Posterior vena cava (tissue), 2 donors: ENCODE data around the gene VWA5A. TPM values are rescaled to one million over a fixed set of nuclear protein-coding genes. Genes with fewer than 3 reads are reported as not detected.

Source experiments
- DNase-seq: peaks from one replicate; pipeline ENCODE4 v3.0.0-alpha.2; 2020; ENCODE audit warnings: low spot score
- intact Hi-C, 2 donors: fragments of 100-400 bp; cut with DNase I; formaldehyde crosslinking; loops; one replicate each; pipeline versions ENCODE4 v1.14.1 to v1.14.2; 2022 to 2023
- long read RNA-seq, 2 donors: library from polyadenylated mRNA; unstranded; transcript quantifications; one replicate each; pipeline ENCODE4 v2.0.0, GENCODE V29; 2020 to 2021
- total RNA-seq, 2 donors: library from RNA; stranded (reverse); fragmentation: NEBNext Ultra II Directional; extraction: Animal tissue kit (Norgen Biotek cat#: 25700); gene quantifications; one replicate each; pipeline ENCODE4 v1.2.1, GENCODE V29; 2021
- donor health status: DM: yes; HTN: yes; CAD: no.
- donor health status: DM: yes; HTN: yes; CAD: no.

Gene VWA5A
- 10 to 100 TPM; 15.1 to 22.0 TPM for total RNA-seq
- long read RNA-seq, donor 1, full-length matches to known transcripts: 7 of 19 reads
- long read RNA-seq, donor 1, partial matches to known transcripts: 9 of 19 reads
- long read RNA-seq, donor 1, other reads (novel, unspliced or antisense): 3 of 19 reads
- long read RNA-seq, donor 2, full-length matches to known transcripts: 16 of 40 reads
- long read RNA-seq, donor 2, partial matches to known transcripts: 20 of 40 reads
- long read RNA-seq, donor 2, other reads (novel, unspliced or antisense): 4 of 40 reads

DNA sequence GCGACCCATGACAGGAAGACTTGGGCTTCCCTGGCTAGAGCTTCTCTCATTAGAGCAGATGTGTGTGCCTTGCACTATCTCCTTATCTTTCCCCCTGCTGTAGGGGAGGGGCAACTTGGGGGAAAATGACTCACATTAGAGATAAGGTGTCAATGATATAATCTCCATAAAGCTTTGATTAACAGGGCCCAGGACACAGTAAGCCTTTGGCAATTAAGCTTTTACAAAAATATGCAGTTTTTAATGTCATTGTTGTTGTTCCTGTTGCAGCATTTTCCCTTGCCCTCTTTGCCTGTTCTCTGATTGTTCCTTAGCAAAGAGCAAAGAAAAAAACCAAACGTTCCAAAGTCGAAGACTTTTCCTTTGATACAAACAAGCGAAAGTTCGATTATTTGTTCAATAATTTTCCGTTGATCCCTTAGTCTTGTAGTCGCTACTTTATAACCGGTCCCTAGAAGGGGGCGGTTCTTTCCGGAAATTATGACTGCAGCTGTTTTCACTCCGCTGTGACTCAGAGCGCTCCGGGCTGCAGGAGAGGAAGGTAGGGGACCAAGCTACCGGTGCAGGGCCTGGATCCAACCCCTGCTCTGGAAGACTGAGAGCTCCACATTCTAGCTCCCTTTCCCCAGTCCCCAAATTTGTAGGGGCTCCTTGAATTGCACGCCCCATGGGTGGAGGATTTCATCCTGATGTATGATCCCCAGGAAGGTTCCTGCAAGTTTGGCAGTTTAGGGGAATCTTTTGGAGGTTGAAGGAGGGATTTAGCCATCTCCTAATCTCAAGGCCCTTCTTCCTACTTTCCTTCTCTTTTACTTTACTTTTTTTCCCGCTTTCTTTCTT, at the start of gene VWA5A:
Gene VWA5A, plus strand, starts transcription at position 509 of the 840 bp plus-strand sequence. CDS start 2,062 bp downstream, outside the sequence.
- intact Hi-C loops: no loop called here
- DNase-seq: peak; percentile 89

DNA sequence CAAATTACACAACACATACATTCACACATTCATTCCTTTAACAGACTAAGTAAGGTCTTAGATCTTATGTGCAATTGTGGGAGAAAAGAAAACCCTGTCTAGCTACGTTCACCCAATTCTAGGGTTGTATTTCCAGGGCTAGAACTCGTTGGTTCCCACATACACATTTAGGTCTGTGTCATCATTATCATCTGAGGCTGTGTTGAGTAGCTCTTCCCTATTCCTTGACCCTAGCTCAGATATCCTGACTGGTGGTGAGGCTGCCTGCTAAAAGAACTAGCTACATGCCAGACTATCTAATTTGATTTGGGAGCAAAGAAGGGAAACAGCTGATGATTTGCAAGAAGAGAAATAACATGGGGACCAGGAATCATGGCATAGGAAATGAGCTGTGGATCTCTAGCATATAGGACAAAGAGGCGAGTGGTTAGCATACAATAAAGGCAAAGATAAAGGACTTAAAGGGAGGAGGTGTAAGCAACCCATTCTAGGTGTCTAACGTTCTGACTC, 46.6 kb upstream of the VWA5A start:
- intact Hi-C loops: no loop called here
- DNase-seq: no peak

DNA sequence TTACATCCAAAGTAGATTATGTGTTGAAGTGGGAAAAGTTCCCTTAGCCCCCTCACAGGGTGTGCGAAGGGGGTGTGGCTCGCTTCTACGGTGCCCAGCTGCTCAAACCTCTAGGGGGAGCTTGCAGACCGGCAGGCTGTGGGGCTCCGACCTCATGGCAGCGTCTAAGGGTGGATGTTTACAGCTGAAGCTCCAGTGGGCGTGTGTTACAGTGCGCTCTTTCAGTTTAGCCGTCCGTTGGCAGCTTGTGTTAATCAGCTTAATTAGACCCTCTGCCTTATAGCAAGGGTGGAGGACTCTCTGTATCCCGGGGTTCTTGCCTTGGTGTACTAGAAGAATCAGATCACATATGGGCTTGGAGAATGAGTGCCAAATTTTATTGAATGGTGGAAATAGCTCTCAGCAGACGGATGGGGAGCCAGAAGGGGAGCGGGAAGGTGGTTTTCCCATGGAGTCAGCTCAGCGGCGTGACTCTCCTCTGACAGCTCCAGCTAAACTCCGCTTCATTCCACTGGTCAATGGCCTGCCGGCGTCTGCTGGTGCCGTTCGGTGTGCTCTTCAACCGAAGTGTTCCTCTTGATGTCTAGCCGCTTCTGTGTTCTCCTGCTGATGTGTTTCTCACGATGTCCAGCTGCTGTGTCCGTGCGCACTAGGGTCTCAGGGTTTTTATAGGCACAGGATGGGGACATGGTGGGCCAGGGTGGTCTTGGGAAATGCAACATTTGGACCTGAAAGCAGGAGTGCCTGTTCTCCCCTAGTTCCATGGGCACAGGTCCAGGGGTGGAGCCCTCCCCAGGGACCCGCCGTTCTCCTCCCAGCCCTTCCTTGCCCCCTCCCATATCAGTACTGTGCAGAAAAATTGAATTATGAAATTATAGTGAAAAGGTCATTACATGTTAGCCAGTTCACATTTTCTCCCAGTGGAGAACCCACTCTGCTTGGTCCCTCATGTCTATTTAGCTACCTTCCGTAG, 45.5 kb upstream of the VWA5A start:
- intact Hi-C loops: loop anchor here in 1 of 2 donors (10.0 kb wide), 1 partner anchor 515 kb away; no protein-coding TSS in a partner anchor
- no peak for DNase-seq

GRCh38 chr11:124070915-124071622, 44.2 kb upstream of the VWA5A start:
- peak; percentile 89 for DNase-seq
- intact Hi-C loops: loop anchor here in 1 of 2 donors (10.0 kb wide), 1 partner anchor 514 kb away; no protein-coding TSS in a partner anchor

DNA sequence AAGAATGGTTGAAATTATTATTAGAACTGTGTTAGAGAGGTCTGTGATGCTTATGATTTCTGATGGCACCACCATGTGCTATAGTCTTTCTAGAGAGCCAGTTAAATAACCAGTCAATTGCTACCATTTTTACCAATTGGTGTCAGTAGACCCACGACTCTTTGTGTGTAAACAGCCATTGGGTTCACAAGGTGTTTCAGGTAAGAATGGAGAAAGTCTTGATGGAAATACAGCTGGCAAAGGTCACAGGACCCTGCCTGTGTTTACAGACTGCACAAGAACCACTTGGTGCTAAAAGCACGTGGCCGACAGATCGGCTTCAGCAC, 43.7 kb upstream of the VWA5A start:
- intact Hi-C loops: loop anchor here in 1 of 2 donors (10.0 kb wide), 1 partner anchor 513 kb away; no protein-coding TSS in a partner anchor

GRCh38 chr11:124072147-124072546, 43.1 kb upstream of the VWA5A start:
- intact Hi-C loops: loop anchor here in 1 of 2 donors (10.0 kb wide), 1 partner anchor 513 kb away; no protein-coding TSS in a partner anchor
- no peak for DNase-seq

More for the DNA sequence above, 43.7 kb upstream of the VWA5A start:
- no peak for DNase-seq

- intact Hi-C loops: loop anchor here in 1 of 2 donors (10.0 kb wide), 1 partner anchor 510 kb away; no protein-coding TSS in a partner anchor
Observed at GRCh38 chr11:124074554-124074953, 40.7 kb upstream of the VWA5A start.

DNA sequence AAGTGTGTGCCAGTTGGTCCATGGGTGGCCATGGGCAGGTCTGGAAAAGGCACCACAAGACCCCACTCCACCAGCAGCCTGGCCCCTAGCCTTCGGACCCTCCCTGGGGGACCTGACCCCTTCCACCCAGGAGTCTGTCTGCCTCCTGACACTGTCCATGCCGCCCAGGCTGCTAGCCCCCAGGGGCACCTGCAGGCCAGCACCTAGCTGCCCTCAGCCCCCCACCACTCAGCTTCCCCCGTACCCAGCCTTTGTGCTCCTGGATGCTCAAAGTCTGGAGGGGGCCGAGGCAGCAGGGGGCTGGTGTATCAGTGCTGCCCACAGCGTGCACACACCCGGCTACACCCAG, 39.8 kb upstream of the VWA5A start:
- no peak for DNase-seq
- intact Hi-C loops: loop anchor here in 1 of 2 donors (10.0 kb wide), 1 partner anchor 509 kb away; no protein-coding TSS in a partner anchor

More at GRCh38 chr11:124074554-124074953, 40.7 kb upstream of the VWA5A start:
- no peak for DNase-seq

DNA sequence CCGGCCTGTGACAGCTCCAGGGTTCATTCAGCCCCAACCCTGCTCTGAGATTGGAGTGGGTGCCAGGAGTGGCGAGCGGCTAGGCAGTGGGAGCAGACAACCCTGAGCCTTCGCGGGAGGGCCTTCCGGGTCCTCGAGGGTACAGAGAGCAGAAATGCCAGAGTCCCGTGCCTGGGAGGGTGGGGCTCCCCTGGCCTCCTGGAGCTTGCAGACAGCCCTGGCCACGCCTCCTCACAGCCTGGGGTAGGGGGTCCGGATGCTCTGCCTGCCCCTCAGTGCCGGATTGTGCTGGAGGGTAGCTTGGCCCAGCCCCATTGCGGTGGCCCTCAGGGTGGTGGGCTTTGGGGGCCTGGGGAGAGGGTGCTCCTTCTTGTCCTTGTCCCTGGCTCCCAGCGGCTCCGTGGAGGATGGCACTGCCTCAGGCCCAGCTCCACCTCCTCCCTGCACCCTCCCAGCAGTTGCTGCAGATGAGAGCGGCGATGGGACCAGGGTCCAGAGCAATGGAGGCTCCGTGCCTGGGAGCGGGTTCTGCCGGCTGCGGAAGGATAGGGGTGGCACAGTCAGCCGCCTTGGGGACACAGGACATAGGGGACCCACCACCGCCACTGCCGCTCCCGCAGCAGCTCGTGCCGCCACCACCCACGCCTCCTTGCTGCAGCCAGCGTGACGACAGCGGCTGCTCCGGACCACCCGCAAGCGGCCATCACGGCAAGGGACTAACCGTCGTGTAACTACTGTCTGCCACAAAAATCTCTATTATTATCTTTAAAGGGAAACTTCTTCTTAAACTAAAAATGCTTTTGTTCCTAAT, 39.2 kb upstream of the VWA5A start:
- DNase-seq: peak; percentile 83
- intact Hi-C loops: loop anchor here in 1 of 2 donors (10.0 kb wide), 1 partner anchor 509 kb away; no protein-coding TSS in a partner anchor

- no peak for DNase-seq
- intact Hi-C loops: loop anchor here in 1 of 2 donors (10.0 kb wide), 1 partner anchor 508 kb away; no protein-coding TSS in a partner anchor
Observed at GRCh38 chr11:124077266-124077665, 38.0 kb upstream of the VWA5A start.

GRCh38 chr11:124078591-124078990, 36.7 kb upstream of the VWA5A start:
- DNase-seq: no peak
- intact Hi-C loops: loop anchor here in 1 of 2 donors (10.0 kb wide), 1 partner anchor 506 kb away; no protein-coding TSS in a partner anchor

- intact Hi-C loops: loop anchor here in 1 of 2 donors (10.0 kb wide), 1 partner anchor 505 kb away; no protein-coding TSS in a partner anchor
- no peak for DNase-seq
Observed at GRCh38 chr11:124079631-124080326, 35.5 kb upstream of the VWA5A start.

GRCh38 chr11:124080327-124081001, 34.8 kb upstream of the VWA5A start:
- no peak for DNase-seq
- intact Hi-C loops: no loop called here

GRCh38 chr11:124081483-124081882, 33.8 kb upstream of the VWA5A start:
- intact Hi-C loops: no loop called here
- no peak for DNase-seq

GRCh38 chr11:124082371-124082770, 32.9 kb upstream of the VWA5A start:
- intact Hi-C loops: no loop called here
- DNase-seq: no peak

- no peak for DNase-seq
- intact Hi-C loops: no loop called here
Observed at GRCh38 chr11:124085583-124085982, 29.7 kb upstream of the VWA5A start.
